Ecto neural progenitor cell (in vitro differentiated cells): Measurements from ENCODE around the gene CROCC.

Experiments used
- DNase-seq: peaks from one replicate; pipeline ENCODE4 v3.0.0-alpha.2; 2018; ENCODE audit warnings: low spot score

Gene CROCC

DNA sequence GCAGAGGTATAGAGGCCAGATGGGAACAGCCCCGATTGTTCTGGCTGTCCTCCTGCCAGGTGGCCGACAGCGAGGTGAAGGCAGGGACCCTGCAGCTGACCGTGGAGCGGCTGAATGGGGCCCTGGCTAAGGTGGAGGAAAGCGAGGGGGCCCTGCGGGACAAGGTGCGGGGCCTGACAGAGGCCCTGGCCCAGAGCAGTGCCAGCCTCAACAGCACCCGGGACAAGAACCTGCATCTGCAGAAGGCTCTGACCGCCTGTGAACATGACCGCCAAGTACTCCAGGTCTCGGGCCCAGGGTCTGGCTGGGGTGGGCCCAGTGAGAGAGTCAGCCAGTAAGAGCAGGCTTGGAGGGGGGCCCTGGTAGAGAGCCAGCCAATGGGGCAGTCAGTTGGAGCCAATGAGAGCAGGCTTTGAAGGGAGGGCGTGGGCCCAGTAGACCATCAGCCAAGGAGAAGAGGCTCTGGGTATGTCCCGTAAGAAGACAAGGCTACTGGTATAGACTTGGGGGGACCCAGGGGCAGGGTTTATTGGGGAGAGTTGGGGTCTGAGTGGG, 47.4 kb downstream of the CROCC start:
- DNase-seq: no peak

DNA sequence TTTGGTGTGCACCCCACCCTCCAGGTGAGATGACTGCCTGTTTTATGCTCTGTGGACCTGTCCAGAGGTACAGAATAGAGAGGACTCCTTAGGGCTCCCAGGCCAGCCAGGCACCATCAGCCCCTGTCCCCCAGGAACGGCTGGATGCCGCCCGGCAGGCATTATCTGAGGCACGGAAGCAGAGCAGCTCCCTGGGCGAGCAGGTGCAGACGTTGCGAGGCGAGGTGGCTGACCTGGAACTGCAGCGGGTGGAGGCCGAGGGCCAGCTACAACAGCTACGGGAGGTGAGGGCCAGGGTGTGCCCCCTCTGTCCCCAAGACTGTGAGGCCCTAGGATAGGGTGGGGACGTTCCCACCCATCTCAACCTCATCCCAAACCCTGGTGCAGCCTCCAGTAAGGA, 47.9 kb downstream of the CROCC start:
- no peak for DNase-seq

DNA sequence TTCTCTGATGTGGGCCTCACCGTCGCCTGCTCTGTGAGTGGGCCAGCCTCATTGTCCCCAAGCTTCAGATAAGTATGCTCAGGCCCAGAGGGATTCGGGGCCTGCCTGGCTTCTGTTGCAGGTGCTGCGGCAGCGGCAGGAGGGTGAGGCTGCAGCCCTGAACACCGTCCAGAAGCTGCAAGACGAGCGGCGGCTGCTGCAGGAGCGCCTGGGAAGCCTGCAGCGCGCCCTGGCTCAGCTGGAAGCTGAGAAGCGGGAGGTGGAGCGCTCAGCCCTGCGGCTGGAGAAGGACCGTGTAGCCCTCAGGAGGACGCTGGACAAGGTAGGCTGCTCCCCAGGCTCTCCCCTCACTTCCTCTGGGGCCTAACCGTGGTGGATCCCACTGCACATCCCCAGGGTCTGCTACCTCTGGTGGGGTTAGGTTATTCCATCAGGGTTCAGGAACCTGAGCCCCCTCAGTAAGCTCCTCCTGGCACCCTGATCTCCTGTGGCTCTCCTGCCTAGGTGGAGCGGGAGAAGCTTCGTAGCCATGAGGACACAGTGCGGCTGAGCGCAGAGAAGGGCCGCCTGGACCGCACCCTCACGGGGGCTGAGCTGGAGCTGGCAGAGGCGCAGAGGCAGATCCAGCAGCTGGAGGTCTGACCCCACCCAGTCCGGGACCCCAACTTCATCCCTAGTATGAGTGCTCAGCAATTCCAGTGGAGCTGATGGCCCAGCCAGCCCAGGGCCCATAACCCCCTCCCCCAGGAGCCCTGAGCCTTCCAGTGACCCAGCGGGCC, 48.6 kb downstream of the CROCC start:
- no peak for DNase-seq

DNA sequence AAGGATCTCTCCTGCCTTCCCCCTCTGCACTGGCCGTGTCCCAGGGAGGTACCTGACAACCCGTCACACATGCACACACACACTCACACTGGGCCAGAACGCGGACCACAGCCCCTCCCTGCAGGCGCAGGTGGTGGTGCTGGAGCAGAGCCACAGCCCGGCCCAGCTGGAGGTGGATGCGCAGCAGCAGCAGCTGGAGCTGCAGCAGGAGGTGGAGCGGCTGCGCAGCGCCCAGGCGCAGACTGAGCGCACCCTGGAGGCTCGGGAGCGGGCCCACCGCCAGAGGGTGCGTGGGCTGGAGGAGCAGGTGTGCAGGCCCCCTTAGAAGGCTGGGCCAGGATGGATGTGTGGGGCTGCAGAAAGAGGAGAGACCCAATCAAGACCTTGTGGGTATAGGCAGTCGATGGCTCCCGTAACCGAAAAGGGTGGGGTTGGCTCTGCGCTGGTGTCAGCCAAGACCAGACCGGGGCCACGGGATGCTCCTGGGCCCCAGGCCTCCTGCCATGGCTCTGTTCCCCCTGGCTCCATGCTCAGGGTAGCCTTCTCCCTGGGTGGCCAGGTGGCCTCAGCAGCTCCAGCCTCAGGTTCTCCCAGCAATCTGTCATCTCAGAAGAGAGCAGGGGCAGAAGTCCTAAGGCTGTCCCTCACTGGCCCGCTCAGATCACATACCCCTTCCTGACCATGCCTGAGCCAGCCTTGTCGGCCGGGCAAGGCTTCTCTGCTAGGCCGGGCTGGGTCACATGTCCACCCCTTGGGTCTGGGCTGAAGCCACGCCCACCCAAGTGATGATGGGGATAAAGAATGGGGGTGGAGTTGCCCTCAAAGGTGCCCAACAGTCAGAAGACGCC, 49.8 kb downstream of the CROCC start:
- no peak for DNase-seq

DNA sequence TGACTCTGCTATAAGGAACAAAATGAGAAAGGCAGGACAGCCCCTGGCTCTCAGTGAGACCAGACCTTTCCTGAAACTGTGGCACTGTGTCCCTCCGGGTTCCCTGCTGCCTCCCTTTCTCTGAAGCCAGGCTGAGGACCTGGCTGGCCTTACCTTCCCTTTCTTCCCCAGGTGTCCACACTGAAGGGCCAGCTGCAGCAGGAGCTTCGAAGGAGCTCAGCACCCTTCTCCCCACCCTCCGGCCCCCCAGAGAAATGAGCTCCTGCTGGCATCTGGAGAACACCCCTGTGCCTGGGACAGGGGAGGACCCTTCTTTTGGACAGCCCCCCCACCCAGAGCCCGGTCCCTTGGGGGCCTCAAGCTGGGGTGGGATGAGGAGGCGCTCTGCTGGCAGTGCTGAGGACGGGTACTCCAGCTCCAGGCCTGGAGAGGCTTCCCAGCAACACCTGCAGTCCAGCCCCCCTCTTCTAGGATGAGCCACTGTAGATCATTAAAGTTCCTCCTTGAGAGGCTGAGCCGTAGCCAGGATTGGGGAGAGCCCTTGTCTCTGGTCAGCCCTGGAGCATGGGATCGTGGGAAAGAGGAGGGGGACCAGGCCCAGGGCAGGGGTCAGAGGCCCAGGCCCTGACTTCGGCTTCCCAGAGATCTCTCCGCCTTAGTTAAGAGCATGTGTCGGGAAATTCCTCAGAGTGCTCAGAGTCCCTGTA, 50.6 kb downstream of the CROCC start:
- no peak for DNase-seq

DNA sequence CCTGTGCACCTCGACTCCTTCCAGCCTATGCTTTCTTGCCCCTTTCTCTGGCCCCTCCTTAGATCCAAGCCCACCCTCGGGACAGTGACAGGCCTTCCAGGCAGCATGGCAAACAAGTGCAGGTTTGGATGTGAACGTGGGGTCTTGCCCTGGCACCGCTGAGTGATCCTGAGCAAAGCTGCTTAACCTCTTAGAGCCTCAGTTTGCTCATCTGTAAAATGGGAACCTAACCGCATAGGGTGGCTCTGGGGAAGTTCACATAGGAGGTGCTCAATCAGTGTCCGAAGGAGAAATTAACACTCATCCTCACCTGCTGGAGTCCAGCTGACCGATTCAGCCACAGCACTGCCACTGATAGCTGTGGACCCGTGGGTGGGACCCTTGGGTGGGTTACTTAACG, 51.5 kb downstream of the CROCC start:
- DNase-seq: no peak

DNA sequence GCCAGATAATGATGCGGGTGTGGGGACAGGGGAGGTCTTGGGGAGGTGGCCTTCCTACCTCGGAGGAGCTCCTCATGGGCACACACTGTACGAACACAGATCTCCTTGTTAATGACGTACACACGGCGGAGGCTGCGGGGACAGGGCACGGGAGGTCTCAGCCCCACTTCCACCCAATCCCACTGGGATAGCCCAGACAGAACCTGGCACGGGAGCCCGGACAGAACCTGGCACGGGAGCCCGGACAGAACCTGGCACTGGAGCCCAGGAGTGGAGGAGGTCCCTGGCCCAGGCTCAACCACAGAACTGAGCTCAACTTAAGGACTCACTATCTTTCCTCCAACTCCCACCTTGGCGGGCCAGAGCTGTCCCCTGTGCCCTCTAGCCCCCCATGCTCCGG, 53.5 kb downstream of the CROCC start:
- no peak for DNase-seq

DNA sequence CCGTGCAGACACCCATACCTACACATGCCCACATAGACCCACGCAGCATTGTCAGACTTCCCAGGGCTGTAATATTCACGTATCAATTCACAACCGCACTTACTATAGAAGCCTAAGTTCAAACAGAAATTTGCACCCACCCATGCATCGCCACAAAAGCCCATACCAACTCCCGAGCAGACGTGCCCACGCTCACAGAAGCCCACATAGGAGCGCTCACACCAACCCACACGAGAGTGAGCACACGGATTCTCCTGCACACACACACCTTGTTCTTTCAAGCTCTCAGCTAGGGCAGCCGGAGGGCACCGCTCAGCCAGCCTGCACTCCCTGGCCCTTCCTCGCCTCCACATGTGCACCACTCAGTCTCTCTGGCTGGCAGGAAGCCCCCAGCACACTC, 54.1 kb downstream of the CROCC start:
- DNase-seq: no peak

DNA sequence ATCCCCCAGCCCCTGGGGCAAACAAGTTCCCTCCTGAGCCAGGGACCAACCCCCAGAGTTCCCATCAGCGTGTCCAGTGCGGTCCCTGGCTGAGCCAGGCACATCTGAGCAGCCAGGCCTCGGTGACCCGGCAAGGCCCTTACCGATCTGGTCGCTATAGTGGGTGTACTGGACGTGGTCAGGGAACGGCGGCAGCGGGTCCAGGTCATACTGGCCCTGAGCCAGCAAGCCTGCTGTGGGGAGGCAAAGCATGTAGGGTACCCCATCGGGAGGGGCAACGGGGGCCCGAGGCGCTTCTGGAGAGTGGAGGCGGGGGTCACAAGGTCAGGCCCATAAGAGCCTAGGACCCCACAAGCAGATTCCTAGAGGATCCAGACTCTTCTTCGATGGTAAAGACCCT, 55.2 kb downstream of the CROCC start:
- DNase-seq: no peak

DNA sequence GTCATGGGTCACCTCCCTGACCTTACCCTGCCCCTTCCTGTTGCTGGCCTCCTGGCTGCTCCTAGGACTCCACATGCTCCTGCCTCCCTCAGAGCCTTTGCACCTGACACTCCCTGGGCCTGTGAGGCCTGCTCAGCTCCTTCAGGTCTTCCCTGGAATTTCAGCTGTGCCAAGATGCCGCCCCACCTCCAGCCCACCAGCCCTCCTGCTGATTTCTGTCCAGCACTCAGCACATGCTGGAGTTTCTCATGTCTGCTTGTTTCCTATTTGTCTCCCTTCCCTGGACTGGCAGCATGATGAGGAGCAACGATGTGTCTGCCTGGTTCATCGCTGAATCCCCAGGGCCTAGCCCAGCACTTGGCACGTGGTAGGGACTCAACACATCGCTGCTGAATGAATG, 55.6 kb downstream of the CROCC start:
- DNase-seq: no peak

DNA sequence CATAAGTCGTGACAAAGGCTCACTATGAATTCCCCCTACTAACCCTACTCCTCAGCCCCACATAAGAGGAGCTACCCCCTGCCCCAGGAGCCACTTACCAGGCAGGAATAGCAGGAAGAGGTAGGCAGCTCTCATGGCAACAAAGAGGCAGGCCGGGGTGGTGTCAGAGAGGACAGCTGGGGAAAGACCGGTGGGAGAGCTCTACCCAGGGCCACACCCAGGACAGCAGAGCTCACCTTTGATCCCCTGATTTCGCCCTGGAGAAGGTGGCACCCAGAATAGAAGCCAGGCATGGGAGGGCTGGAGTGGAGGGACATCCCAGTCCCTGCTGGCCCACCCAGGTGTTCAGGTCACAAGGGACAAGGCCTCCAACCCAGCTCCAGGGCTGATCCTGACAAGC, 56.4 kb downstream of the CROCC start:
- no peak for DNase-seq

DNA sequence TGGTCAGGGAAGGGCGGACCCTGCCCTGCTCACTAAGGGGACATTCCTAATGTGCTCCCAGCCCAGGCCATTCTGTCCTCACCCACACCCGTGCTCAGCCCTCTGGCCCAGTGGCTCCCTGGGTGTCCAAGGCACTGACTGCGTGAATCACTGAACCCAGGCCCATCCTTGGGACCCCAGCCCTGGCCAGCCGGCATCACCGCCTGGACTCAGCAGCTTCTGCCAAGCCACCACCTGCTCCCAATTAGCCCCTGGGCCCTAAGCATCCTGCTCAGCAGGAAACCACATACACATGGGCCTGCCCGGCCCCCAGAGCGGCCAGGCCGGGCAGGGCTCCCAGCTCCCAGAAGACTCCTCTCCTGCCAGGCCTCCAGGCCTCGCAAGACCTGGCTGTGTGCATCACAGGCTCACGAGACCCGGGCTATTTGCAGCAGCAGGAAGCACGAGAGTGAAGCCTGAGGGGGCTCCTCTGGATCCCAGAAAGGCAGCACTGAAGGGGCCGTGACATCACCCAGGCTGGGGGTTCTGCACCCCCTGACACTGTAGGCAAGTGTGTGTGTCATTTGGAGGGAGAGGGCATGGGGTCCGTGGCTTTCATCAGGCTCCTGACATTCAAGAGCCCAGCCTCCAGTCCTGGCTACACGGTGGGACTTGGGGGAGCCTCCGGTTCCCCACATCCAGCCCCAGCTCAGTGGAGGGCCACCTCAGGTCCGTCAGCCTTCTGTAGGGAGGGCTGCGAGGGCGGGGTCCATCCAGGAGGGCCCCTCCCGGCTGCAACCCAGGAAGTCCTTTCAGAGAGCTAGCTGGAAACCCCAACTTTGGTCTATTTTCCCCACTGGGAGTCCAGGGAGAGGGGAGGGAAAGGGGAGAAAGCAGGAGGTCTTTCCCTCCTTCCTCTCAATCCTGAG, 57.1 kb downstream of the CROCC start:
- no peak for DNase-seq

DNA sequence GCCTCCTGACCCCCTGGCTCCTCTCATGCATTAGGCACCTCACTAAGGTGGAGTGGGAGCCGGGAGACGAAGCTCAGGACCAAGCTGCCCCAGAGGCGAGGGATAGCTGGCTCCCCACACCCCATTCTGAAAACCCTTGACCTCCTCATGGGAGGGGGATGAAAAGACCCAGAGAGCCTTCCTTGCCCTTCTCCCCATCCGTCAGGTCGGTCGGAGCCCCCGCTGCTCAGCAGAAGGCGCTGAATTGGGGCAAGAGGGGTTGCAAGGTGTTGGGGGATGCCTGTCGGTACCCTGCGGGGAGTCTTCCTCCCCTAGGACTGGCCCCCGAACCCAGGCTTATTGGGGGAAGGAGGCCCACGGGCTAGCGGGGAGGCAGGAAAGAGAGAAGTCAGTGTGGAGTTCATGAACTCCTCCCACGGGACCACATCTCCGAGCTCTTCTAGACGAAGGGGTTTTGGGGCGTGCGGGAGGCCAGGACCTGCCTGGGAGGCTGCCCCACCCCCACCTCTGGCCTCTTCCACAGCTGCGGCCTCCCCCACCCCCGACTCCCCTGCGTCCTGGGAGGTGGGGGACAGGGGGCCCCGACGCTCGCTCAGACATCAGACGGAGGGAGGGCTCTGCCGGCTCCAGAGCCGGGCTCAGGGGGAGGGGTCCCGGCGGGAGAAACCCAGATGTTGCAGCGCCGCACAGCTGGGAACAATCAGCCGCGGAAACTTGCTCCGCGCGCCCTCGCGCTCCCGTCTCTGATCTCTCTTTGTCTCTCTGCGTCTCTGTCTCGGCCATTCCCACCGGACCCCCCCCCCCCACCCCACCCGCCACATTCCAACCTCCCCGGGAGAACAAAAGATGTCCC, 58.0 kb downstream of the CROCC start:
- DNase-seq: no peak

DNA sequence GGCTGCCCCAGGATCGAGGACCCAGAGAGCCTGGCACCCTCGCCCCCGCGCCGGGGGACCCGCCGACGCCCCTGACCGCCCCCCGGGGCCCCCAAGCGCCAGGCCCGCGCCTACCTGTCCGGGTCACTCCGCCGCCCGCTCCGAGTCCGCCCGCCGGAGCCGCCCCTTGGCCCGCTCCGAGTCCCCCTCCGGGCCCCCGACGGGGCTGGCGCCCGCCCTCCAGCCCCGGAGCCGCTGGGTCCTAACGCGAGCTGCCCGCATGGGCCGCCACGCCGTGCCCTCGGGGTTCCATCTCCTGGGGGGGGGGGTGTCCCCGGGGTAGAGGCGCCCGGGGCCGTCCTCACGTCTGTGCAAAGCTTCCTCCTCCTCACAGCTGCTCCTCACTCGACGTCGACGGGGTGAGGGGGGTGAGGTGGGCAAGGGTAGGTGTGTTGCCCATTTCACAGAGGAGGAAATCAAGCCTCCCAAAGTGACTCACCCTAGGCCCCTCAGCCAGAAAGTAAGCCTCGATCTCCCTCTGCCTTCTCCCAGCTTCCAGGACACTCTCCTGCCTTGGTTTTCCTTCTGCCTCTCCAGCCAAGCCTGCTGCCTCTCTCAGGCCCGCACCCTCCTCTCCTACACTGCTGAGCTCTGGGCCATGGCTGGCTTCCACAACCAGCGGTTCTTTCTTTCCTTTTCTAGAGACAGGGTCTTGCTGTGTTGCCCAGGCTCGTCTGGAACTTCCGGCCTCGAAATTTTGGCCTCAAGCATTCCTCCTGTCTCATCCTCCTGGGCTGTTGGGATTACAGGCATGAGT, 58.9 kb downstream of the CROCC start, which contains the start of gene MFAP2:
Gene MFAP2, minus strand, starts transcription at position 148 of the 796 bp plus-strand sequence. CDS start 2,347 bp downstream, outside the sequence.
- peak; percentile 75 for DNase-seq

DNA sequence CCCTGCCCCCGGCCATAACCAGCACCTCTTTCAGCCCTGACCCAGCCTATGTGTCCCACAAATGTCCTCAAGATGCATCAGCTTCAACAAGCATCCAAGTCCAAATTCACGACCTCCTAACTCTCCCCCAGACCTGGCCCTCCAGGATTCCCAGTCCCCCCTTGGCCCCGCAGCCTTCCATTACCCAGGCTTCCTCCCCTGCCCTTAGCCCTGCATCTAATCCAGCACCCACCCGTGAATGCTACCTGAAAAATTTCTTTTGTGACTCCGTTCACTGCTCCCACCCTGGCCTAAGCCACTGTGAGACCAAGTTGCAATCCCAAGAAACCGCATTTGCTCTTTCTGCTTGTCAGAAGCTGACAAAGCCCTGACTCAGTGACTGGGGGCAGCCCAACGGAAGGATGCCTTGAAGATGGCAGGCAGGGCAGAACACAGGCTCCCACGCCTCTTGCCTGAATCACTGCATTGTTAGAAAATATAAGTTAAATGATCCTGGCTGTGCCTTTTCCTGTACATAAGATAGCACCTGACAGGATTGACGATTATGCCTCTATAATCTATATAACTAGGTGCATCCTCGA, 59.6 kb downstream of the CROCC start:
- no peak for DNase-seq

DNA sequence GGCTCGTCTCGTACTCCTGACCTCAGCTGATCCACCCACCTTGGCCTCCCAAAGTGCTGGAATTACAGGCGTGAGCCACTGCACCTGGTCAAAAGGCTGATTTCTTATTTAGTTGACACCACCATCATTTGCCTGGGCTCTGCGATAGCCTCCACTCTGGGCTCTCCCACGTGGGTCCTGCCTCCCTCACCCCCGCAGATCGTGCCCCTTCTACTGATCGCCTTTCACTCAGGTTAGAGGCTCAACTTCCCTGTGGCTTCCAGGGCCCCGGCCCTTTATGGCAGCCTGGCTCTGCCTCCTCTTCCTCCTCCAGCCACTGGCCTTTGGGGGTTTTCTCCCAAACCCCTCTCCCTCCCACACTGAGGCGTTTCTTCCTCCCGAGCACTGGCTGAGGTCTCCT, 61.2 kb downstream of the CROCC start:
- DNase-seq: no peak

DNA sequence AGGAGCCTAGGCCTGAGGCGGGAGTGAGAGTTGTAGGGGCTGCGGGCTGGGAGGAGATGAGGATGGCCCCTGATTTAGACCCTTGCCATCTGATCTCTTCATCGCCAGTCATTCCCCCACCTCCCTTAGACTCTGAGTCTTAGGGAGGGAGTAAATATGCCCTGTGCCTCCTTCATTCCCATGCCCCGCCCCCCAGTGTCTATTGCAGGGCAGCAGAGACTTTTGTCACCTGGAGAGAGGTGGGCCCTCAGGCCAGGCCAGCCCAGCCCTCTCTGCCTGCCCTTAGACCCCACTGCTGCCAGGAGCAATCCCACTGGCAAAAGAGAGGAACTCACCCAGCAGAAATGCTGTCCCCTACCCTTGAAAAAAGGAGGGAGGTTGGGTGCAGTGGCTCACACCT, 61.9 kb downstream of the CROCC start:
- DNase-seq: no peak

DNA sequence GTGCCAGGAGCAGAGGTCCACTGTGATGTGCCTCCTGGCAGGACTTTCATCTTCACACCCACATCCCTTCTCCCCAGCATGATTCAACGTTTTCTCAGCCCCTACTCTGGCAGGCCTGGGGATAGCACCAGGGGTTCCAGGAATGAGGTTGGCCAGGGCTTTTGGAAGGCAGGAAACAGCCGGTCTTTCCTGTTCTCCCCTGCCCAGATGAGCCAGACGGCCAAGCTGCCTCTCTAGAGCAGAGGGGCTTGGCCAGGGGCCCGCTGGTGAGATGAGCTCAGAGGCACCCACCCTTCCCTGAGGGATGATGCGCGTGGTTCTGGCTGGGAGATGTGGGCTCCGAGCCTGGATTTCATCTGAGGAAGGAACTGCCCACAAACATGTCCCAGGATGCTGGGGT, 63.0 kb downstream of the CROCC start:
- no peak for DNase-seq

DNA sequence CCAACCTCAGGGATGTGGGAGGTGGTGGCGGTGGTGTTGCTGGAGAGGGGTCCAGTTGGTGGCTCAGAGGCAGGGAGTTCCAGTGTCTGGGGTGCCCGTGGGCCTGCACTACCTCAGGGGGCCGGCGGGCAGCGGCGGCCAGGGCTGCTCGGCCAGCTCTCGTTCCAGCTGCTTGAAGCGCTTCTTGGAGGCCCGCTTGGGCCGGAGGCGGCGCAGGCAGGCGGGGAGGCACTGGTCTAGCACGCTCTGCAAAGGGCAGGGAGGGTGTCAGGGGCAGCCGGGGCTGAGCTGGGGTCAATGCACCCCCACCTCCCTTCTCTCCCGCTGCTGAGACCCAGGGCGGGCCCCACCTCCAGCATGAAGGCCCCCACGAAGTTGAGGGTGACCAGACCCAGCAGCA, 64.4 kb downstream of the CROCC start:
- no peak for DNase-seq
